ENCODE data around the gene ZC3H4.

The ZC3H4 gene

GRCh38 chr19:47112997-47113849 lies at the start of gene ZC3H4:
ZC3H4 (minus strand) TSS chr19:47113776; CDS start chr19:47112584, 1,192 bp downstream.
- Histone ChIP-seq H2AFZ (ENCODE audit: low read depth) (peak within 1 kb of the TSS; percentile 44), H3K27me3 (ENCODE audit: insufficient read depth, low read depth) (no peaks in the 10 kb centered on the region), H3K27ac (peak within 1 kb of the TSS; percentile 100), H3K4me3 (IDR thresholded peaks at IDR 0.05; ENCODE audit: insufficient read depth, low read depth, low read length) (peak within 1 kb of the TSS; percentile 30), H3K36me3 (ENCODE audit: insufficient read depth) (no peaks in the 10 kb centered on the region), H3K79me2 (ENCODE audit: insufficient read depth, low read depth) (peaks cover 35% of the 10 kb centered on the region), H4K20me1 (ENCODE audit: insufficient read depth) (no peaks in the 10 kb centered on the region), H3K9ac (peak within 1 kb of the TSS; percentile 100), H3K4me2 (peak within 1 kb of the TSS; percentile 89), H3K4me1 (ENCODE audit: low read depth, poor library complexity, severe bottlenecking) (peaks cover 24% of the 10 kb centered on the region)
- TF ChIP-seq, protein P1, sequence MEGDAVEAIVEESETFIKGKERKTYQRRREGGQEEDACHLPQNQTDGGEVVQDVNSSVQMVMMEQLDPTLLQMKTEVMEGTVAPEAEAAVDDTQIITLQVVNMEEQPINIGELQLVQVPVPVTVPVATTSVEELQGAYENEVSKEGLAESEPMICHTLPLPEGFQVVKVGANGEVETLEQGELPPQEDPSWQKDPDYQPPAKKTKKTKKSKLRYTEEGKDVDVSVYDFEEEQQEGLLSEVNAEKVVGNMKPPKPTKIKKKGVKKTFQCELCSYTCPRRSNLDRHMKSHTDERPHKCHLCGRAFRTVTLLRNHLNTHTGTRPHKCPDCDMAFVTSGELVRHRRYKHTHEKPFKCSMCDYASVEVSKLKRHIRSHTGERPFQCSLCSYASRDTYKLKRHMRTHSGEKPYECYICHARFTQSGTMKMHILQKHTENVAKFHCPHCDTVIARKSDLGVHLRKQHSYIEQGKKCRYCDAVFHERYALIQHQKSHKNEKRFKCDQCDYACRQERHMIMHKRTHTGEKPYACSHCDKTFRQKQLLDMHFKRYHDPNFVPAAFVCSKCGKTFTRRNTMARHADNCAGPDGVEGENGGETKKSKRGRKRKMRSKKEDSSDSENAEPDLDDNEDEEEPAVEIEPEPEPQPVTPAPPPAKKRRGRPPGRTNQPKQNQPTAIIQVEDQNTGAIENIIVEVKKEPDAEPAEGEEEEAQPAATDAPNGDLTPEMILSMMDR (conservative IDR thresholded peaks at IDR 0.05; ENCODE audit: low read depth, low read length), result no peak

DNA sequence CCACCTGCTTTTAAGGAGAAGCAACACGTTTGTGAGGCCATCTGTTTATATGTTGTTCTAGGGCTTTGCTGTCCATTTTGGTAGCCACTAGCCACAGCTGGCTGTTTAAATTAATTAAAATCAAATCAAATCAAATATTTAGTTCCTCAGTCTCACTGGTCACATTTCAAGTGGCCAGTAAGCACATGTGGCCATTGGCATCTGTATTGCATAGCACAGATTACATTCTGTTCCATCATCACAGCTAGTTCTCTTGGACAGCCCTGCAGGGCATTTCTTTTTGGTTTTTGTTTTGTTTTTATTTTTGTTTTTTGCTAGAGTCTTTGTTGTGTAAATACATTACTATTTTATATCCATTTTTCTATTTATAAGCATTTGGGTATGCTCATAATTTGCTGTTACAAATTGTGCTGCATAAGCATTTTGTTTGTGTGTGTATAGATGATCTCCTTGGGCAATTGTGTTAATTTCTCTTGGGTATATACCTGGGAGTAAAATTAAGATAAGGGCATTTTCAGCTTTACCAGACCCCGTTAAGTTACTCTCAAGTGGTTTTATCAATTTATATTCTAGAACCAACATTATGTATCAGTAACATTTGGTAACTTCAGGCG lies 48.4 kb upstream of the ZC3H4 start:
- peaks cover 9% of the 10 kb centered on the region; the same call in 1 of the 2 replicates for H3K36me3 ChIP-seq (ENCODE audit: insufficient read depth)
- TF ChIP-seq, protein P1 (conservative IDR thresholded peaks at IDR 0.05; ENCODE audit: low read depth, low read length), result no peak

DNA sequence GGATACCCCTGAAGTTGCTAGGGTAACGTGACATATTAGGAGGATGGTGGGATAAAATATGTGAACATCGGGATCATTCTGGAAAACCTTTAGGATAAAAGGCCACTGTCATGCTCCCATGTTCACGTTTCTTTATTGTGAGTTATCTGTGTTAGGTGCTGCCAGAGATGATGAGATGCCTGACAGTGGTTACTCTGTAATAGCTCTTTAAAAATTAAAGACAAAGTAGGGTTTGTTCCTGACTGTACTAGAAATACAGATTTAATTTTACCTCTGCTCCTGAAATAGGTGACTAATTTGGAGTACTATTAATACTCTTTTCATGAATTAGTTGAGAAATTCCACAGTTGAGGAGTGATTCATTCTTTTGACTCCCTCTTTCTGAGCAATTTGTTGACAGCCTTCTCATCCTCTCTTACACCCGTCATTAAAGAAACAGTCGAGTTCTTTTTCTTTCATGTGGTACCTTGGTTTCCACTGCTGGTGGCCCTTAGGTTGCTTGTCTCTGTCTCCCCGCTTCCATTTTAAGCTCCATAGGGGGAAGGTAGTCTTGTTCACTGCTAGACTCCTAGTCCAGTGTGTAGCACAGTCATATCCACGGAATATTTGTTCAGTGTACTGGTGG lies 45.4 kb upstream of the ZC3H4 start:
- Histone ChIP-seq H3K4me3 (IDR thresholded peaks at IDR 0.05; ENCODE audit: insufficient read depth, low read depth, low read length) (no peak overlapping the region), H3K9ac (no peak overlapping the region)
- TF ChIP-seq, protein P1 (conservative IDR thresholded peaks at IDR 0.05; ENCODE audit: low read depth, low read length), result no peak

More for the DNA sequence above, 48.4 kb upstream of the ZC3H4 start:
- Histone ChIP-seq H4K20me1 (ENCODE audit: insufficient read depth) (no peaks in the 10 kb centered on the region), H3K79me2 (ENCODE audit: insufficient read depth, low read depth) (peaks cover 27% of the 10 kb centered on the region; the same call in 1 of the 2 replicates), H3K4me2 (no peak overlapping the region), H3K27ac (no peak overlapping the region), H2AFZ (ENCODE audit: low read depth) (no peak overlapping the region), H3K4me3 (IDR thresholded peaks at IDR 0.05; ENCODE audit: insufficient read depth, low read depth, low read length) (no peak overlapping the region), H3K9ac (no peak overlapping the region), H3K4me1 (ENCODE audit: low read depth, poor library complexity, severe bottlenecking) (peaks cover 29% of the 10 kb centered on the region), H3K27me3 (ENCODE audit: insufficient read depth, low read depth) (no peaks in the 10 kb centered on the region)

GRCh38 chr19:47158367-47158791 lies 44.8 kb upstream of the ZC3H4 start:
- peaks cover 65% of the 10 kb centered on the region for H3K4me1 ChIP-seq (ENCODE audit: low read depth, poor library complexity, severe bottlenecking)
- no peak overlapping the region for H3K4me3 ChIP-seq (IDR thresholded peaks at IDR 0.05; ENCODE audit: insufficient read depth, low read depth, low read length)
- TF ChIP-seq, protein P1 (conservative IDR thresholded peaks at IDR 0.05; ENCODE audit: low read depth, low read length), result no peak
- peaks cover 34% of the 10 kb centered on the region; the same call in 1 of the 2 replicates for H3K79me2 ChIP-seq (ENCODE audit: insufficient read depth, low read depth)
- peak overlapping the region; percentile 61 for H3K27ac ChIP-seq
- no peak overlapping the region for H2AFZ ChIP-seq (ENCODE audit: low read depth)
- peaks cover 15% of the 10 kb centered on the region; the same call in 1 of the 2 replicates for H3K36me3 ChIP-seq (ENCODE audit: insufficient read depth)
- no peaks in the 10 kb centered on the region for H3K27me3 ChIP-seq (ENCODE audit: insufficient read depth, low read depth)
- no peaks in the 10 kb centered on the region for H4K20me1 ChIP-seq (ENCODE audit: insufficient read depth)
- H3K4me2 ChIP-seq, result peak overlapping the region; percentile 87
- no peak overlapping the region; the same call in 1 of the 2 replicates for H3K9ac ChIP-seq

More for the DNA sequence above, 45.4 kb upstream of the ZC3H4 start:
- peak overlapping the region; percentile 61; the same call in 1 of the 2 replicates for H3K27ac ChIP-seq
- H3K4me2 ChIP-seq, result peak overlapping the region; percentile 87; the same call in 1 of the 2 replicates
- H3K79me2 ChIP-seq (ENCODE audit: insufficient read depth, low read depth), result peaks cover 29% of the 10 kb centered on the region; the same call in 1 of the 2 replicates
- H3K27me3 ChIP-seq (ENCODE audit: insufficient read depth, low read depth), result no peaks in the 10 kb centered on the region
- peaks cover 15% of the 10 kb centered on the region; the same call in 1 of the 2 replicates for H3K36me3 ChIP-seq (ENCODE audit: insufficient read depth)
- H2AFZ ChIP-seq (ENCODE audit: low read depth), result no peak overlapping the region
- H4K20me1 ChIP-seq (ENCODE audit: insufficient read depth), result no peaks in the 10 kb centered on the region
- H3K4me1 ChIP-seq (ENCODE audit: low read depth, poor library complexity, severe bottlenecking), result peaks cover 59% of the 10 kb centered on the region
